SK-N-SH (cell line): ENCODE measurements around the gene SERPINE2. TPM values are rescaled to one million over a fixed set of nuclear protein-coding genes. Genes with fewer than 3 reads are reported as not detected.

Experiments used
- polyA plus RNA-seq, 3 experiments: library from polyadenylated mRNA; depleted of rRNA; stranded (reverse); fragments of >200 nt; gene quantifications; 2 replicates each; pipeline ENCODE4 v1.2.3, GENCODE V29; 2012

SERPINE2 gene
- polyA plus RNA-seq, 1 of the 3 experiments (the other 2 are of a cell fraction) = 249 TPM

Other genes starting within 250 kb of the SERPINE2 start
- gene AP1S3, start 201.7 kb downstream of the SERPINE2 start, polyA plus RNA-seq (2012; rRNA removed) = 4.8 and 6.1 TPM in 2 replicates
- 21.7 and 31.8 TPM in 2 replicates for gene WDFY1, start 94.0 kb downstream of the SERPINE2 start, polyA plus RNA-seq (2012; rRNA removed)
- 12.9 and 14.5 TPM in 2 replicates for gene MRPL44, start 81.8 kb downstream of the SERPINE2 start, polyA plus RNA-seq (2012; rRNA removed)